ENCODE measurements around the gene BMERB1.

The BMERB1 gene

GRCh38 chr16:15631730-15632409, 197.5 kb downstream of the BMERB1 start:
- no peak for TF ChIP-seq CTCF (IDR thresholded peaks at IDR 0.05)
- Mint-ChIP-seq H3K4me3 (no peak overlapping the region), H3K9me3 (no peaks in the 10 kb centered on the region), H3K27me3 (ENCODE audit: low read depth, poor library complexity) (no peaks in the 10 kb centered on the region), H3K27ac (no peak overlapping the region), H3K4me1 (peaks cover 9% of the 10 kb centered on the region), H3K36me3 (ENCODE audit: low read depth) (peaks cover 75% of the 10 kb centered on the region)
- DNase-seq: no peak

- no peak for TF ChIP-seq CTCF (IDR thresholded peaks at IDR 0.05)
- Mint-ChIP-seq H3K36me3 (ENCODE audit: low read depth) (peaks cover 79% of the 10 kb centered on the region), H3K27ac (no peak overlapping the region), H3K27me3 (ENCODE audit: low read depth, poor library complexity) (no peaks in the 10 kb centered on the region), H3K4me3 (no peak overlapping the region), H3K4me1 (peaks cover 12% of the 10 kb centered on the region), H3K9me3 (no peaks in the 10 kb centered on the region)
- no peak for DNase-seq
These were observed 201.5 kb downstream of the BMERB1 start for GRCh38 chr16:15635926-15636325.

- no peak overlapping the region for H3K27ac Mint-ChIP-seq
- no peak overlapping the region for H3K4me3 Mint-ChIP-seq
- peaks cover 17% of the 10 kb centered on the region for H3K4me1 Mint-ChIP-seq
- no peaks in the 10 kb centered on the region for H3K27me3 Mint-ChIP-seq (ENCODE audit: low read depth, poor library complexity)
- peaks cover 74% of the 10 kb centered on the region for H3K36me3 Mint-ChIP-seq (ENCODE audit: low read depth)
- no peak for DNase-seq
- H3K9me3 Mint-ChIP-seq: no peaks in the 10 kb centered on the region
- no peak for TF ChIP-seq CTCF (IDR thresholded peaks at IDR 0.05)
These were observed 202.0 kb downstream of the BMERB1 start for GRCh38 chr16:15636392-15636873.

All from nephron progenitor cell (in vitro differentiated cells).